NCI-H146 treated with DMSO at 0.1 percent for 48 hours (cell line): ENCODE results near the gene UGT1A6.
"Not testable (repeated sequence)": the region's sequence is repeated elsewhere in the genome, so short reads cannot be mapped to it uniquely, and the experiment has no call there.

Source experiments
- DNase-seq: peaks from one replicate; lab custom pipeline; 2025; ENCODE audit not compliant: unreplicated experiment; lab: John Stamatoyannopoulos, UW

Gene UGT1A6

DNA sequence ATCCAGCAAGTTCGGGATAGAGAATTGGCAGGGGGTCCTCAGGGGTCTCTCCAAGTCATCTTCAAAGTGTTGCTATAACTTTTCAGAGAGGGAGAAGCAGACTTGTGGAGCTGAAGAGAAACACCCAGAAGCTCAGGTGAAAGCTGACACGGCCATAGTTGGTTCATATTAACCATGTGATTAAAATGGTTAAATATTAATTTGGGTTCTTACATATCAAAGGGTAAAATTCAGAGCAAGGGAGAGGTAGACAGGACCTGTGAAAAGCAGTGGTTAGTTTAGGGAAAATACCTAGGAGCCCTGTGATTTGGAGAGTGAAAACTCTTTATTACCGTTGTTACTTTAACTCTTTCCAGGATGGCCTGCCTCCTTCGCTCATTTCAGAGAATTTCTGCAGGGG, at the start of gene UGT1A6:
UGT1A6 (plus strand) TSS at position 243 of the 400 bp plus-strand sequence; CDS start at position 358, 115 bp downstream.
- DNase-seq, result no peak

DNA sequence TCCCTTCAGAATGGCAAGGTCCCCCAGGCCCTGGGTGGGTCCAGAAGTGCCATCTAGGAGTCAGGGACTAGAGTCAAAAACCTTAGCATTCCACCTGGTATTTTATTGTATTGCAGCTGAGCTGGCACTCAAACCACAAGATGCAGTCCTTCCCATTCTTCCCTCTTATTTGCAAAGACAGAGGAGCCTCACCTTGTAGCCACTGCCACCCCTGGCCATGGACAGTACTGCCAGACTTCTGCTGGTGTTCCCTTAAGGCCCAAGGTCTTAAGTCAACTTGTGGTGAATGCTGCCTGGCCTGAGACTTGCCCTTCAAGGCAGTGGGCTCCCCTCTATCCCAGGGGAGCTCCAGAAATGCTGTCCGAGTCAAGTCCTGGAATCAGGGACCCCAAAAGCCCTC, 49.6 kb upstream of the UGT1A6 start:
- no peak for DNase-seq

DNA sequence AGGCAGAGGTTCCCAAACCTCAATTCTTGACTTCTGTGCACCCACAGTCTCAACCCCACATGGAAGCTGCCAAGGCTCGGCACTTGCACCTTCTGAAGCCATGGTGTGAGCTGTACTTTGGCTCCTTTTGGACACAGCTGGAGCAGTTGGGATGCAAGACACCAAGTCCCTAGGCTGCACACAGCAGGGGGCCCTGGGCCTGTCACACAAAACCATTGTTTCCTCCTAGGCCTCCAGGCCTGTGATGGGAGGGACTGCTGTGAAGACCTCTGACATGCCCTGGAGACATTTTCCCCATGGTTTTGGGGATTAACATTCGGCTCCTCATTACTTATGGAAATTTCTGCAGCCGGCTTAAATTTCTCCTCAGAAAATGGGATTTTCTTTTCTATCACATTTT, 46.7 kb upstream of the UGT1A6 start:
- DNase-seq, result not testable (repeated sequence)

DNA sequence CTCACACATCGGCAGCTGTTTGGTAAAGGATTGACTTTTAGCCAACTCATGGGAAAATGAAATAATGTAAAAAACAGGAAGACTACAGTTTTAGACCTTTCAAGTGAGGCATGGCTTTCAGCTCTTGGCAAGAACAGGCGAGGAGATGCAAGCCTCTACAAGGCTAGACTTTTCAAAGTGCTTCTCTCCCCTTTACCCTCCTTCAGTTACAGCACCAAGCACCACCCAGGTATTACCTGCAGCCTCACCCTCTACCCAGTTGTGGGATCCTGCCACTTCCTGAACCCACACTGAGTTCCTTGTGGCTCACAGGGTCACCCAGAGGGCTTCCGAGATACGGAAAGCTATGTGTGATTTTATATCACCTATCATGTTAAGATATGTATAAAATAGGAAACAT, 41.7 kb upstream of the UGT1A6 start:
- DNase-seq, result no peak

DNA sequence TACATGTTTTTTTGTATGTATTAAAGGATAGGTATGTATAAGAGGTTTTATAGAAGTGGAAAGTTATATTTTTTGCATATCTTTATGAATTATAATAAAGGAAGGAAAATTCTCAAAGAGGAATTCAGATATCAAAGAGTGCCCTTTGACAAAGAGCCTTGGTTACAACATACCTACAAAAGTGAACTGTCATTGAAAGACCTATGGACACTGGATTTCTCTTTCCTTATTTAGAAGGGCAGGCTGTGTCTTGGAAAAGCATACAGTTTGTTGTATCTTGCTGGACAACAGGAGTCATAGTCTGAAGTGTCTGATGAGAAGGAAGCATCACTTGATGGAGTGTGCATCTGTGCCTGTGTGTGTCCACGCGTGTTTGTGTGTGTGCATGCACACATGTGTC, 41.3 kb upstream of the UGT1A6 start:
- no peak for DNase-seq

DNA sequence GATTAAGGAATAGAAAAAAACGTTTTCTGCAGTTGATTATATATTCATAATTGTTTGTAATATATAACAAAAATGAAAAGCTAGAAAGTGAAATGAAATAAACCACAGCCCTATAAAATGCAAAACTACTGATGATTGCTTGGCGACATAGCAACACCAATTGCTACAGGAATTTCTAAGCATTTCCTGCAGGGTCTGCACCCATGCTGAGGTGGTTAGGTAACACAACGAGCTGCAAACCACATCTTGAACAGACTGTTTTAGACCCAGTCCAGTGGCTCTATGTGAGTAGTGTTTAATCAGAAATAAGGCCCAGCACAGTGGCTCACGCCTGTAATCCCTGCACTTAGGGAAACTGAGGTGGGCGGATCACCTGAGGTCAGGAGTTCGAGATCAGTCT, 38.2 kb upstream of the UGT1A6 start:
- no peak for DNase-seq

DNA sequence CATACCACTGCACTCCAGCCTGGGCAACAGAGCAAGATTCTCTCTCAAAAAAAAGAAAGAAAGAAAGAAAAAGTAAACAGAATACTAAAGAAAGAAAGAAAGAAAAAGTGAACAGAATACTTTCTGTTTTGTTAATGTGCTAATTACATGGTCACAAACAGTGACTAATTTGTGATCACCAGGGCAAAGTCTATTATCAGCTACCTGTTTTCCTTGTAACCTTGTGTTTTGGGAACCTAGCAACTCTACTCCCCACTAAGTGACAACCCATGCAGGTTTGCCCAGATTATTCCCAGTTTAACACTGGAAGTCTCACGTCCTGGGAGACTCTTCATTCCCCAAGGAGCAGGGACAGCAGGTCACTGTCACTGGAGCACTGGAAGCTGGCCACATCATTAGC, 37.6 kb upstream of the UGT1A6 start:
- DNase-seq, result no peak

DNA sequence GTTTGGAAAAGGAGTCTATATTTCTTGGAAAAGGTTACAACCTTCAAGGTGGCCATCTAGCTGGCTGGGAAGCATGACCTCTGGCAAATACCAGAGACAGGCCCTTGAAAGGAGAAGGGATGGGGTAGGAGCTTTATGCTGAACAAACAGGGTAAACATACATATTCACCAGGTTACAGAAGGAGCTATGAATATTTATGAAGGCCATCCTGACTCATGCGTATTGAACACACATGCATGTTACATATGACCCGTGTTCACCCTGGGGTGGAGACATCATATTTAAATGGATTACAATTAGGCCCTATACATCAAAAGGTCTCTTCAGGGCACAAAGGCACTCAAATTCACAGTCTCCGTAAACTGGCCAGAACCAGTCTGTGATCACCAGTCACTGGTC, 36.7 kb upstream of the UGT1A6 start:
- DNase-seq, result not testable (repeated sequence)

DNA sequence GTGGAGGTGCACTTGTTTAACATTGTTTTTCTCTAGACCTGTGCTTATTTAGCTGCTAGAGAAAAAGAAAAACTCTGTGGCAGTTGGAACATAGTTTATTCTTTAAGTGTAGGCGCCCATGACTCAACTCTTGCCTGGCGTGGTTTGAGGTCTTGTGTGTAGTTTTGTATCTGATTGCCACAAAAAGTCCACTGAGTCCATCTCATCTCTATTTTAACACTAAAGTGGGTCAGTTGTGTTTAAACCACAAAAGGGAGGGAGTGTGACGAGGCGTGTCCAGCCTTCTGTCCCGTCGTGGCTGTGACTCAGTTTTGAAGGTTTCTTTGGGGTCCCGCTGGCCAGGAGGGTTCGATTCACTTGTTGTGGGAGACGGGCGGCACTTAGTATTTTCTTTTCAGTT, 36.2 kb upstream of the UGT1A6 start:
- DNase-seq, result no peak

DNA sequence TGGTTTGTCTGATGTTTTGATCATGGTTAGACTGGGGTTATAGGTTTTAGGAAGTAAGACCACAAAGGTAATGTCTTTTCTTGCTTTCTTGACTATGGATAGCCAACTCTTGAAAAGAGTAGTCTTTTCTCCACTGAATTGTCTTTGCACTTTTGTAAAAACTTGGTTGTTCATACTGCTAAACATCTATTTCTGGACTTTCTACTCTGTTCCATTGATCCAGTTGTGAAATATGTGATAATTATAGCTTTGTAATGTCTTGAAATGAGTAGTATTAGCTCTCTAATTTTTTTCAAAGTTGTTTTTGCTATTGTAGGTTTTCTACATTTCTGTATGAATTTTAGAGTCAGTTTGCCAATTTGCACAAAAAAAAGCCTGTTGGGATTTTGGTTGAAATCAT, 34.1 kb upstream of the UGT1A6 start:
- no peak for DNase-seq

DNA sequence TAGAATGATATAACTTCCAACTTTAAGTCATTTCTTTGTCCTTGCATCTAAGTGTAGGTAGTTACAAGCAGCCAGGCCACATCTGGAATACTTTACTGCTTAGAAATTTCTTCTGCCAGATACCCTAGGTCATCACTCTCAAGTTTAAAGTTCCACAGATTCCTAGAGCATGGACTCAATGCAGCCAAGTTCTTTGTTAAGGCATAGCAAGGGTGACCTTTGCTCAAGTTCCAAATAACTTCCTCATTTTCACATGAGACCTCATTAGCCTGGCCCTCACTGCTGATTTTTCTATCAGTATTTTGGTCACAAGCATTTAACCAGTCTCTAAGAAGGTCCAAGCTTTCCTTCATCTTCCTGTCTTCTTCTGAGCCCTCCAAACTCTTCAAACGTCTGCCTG, 28.8 kb upstream of the UGT1A6 start:
- DNase-seq, result no peak

DNA sequence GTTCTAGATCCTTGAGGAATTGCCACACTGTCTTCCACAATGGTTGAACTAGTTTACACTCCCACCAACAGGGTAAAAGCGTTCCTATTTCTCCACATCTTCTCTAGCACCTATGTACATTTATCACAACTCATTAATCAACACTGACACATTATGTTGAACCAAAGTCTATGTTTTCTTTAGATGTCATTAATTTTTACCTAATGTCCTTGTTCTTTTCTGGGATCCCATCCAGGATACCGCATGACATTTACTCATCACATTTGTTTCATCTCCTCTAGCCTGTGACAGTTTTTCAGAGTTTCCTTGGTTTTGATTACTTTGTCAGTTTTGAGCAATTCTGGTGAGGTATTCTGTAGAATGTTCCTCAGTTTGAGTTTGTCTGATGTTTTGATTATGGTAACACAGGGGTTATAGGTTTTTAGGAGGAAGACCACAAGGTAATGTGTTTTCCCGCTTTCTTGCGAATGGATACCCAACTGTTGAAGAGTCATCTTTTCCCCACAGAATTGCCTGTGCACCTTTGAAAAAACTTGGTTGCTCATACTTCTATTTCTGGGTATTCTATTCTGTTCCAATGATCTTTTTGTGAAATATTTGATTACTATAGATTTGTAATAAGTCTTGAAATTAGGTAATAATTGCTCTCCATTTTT, 24.0 kb upstream of the UGT1A6 start:
- DNase-seq, result no peak

DNA sequence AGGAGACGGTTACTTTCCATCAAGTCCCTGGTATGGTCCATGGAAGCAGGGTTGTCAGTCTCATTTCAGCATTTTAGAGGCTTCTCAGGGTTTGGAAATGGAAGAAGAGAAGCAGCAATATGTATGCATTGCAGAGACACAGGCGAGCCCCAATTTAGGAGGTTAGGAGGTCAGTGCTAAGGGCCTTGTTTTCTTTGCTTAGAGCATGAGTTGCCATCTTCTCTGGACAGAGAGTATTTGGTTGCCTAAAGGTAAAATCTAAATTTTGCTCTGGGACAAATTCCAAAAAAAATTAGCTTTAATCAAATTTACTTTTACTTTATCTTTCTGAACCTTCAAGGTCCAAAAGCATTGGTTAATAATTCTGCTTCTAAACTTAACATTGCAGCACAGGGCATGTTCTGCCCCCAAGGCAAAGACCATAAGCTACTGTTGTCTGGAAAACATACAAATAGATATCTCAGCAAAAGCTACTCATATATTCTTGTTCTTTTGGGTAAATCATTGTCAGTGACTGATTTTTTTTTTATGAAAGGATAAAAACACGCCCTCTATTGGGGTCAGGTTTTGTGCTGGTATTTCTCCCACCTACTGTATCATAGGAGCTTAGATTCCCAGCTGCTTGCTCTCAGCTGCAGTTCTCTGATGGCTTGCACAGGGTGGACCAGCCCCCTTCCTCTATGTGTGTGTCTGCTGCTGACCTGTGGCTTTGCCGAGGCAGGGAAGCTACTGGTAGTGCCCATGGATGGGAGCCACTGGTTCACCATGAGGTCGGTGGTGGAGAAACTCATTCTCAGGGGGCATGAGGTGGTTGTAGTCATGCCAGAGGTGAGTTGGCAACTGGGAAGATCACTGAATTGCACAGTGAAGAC, 21.2 kb upstream of the UGT1A6 start, which contains the start of gene UGT1A9:
UGT1A9 (plus strand) TSS at position 609 of the 872 bp plus-strand sequence; CDS start at position 646, 37 bp downstream.
- no peak for DNase-seq

DNA sequence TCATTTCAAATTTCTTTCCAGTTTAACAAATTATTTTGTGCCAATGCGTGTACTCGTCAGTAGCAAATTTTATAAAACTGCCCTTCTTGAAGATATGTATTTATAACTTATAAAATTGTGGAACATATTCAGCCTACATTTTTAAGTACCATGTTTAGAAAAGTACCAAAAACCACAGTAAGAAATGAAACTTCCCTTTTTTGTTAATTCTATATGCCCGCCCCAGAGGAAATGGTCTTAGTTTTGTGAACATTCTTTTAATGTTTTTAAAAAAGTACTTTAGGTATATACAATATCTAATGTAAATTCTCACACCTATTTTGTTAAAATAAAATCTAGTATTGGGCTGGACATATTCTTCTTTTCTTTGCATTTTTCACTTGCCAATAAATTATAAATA, 19.8 kb upstream of the UGT1A6 start:
- DNase-seq, result no peak

DNA sequence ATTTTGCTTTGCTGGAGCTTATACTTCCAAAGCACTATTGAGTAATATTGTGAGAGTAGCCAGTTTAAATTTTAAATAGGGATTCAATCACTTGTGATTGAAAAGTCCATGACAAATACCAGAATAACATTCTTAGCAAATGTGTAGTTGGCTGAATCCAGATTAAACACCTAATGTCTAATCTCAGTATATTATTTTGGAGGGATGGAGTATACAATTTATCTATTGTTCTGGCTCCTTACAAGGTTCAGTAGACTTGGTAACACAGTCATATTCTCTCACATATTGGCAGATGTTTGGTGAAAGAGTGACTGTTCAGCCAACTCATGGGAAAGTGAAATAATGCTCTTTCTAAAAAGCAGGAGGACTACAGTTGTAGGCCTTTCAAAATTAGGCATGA, 18.8 kb upstream of the UGT1A6 start:
- no peak for DNase-seq

DNA sequence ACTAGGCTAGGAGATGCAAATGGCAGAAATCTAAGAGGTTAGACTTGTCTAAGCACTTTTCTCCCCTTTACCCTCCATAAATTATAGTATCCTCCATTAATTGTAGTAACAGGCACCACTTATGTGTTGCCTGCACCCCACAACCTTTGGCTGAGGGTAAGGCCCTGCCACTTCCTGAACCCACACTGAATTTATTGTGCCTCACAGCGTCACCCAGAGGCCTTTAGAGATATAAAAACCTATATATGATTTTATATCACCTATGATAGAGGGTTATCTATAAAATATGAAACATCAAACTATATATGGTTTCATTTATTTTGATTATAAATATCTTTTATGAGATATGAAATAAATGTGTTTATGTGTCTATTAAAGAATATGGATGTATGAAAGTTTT, 18.4 kb upstream of the UGT1A6 start:
- DNase-seq, result no peak

DNA sequence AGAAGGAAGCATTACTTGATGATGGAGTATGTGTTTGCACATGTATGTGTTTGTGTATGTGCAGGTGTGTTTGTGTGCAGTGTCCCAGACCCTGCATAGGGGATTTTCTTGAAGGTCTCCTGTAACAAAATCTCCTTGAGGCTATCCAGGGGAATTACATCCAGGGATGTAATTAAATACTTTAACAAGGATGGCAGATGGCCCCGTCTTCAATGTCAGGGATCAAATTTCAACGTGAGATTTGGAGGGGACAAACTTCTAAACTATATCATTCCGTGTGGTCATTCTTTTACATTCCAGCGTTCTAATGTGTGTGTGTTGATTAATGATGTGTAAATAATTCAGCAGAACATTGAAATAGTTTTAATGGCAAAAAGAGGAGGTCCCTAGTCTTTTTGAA, 17.7 kb upstream of the UGT1A6 start:
- DNase-seq, result no peak

DNA sequence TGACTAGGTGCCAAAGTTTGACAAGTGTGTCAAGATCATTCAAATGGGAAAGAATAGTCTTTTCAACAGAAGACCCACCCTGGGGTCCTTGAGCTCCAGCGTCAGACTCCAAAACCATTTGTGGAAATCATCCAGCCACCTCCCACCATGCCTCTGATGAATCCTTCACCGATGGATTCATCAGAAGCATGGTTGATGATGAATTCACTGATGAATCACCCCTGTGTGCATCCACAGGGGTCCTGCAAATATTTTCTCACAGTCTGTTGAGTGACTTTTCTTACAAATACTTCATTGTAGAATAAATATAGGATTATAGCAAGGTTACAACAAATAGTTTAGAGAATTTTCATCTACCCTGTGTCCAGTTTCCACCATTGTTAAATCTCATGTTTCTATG, 16.6 kb upstream of the UGT1A6 start:
- DNase-seq, result no peak

DNA sequence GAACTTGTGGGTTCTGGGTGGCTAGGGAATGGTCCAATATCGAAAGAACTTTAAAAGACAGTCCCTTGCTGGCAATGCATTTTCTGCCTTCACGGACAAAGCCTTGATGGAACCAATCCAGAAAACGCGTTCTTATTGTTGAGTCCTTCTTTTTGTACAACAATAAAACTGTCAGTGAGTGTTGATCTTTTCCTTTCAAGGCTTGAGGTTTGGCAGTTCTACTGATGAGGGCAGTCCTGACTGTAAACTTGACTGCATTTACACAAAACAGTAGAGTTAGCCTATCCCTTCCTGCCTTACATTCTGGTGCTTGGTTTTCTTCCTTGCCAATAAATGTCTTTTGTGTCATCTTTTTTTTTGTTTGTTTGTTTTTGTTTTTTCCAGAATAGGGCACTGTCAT, 13.5 kb upstream of the UGT1A6 start:
- no peak for DNase-seq

DNA sequence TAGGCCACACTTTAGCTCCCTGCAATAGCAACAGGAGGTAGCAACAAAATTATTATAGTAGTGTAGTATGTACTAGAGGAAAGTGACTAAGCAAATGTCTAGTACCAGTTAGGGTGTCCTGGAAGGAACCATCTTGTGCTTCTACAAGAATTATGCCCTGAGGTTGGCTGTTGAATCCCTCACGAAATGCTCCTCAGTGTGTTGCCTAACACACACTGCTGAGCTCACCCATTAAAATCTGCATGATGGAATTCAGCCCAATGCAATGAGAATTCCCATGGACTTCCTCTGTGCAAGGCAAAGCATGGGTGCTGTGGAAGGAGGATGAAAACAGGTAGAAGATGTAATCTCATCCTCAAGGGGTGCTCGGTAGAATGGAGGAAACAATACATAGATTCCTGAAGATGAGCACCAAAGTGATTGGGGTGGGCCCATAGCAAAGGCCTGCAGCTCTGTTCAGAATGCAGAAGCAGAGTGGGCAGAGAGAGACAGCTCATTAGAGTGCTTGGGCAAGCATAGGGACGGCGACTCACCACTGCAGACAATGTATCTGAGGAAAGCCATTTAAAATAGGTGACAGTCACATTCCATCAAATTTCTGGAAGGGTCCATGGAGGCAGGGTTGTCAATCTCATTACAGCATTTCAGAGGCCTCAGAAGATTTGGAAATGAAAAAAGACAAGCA, 12.2 kb upstream of the UGT1A6 start:
- no peak for DNase-seq

DNA sequence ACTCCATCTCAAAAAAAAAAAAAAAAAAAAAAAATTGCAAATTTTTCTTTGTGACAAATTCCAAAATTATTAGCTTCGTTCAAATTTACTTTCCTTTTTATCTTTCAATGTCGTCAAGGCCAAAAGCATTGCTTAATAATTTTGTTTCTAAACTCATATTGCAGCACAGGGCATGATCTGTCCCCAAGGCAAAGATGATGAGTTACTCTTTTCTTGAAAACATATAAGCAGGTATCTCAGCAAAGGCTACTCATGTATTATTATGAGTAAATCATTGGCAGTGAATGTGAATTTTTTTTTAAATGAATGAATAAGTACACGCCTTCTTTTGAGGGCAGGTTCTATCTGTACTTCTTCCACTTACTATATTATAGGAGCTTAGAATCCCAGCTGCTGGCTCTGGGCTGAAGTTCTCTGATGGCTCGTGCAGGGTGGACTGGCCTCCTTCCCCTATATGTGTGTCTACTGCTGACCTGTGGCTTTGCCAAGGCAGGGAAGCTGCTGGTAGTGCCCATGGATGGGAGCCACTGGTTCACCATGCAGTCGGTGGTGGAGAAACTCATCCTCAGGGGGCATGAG, 11.1 kb upstream of the UGT1A6 start, which contains the start of gene UGT1A7:
UGT1A7 (plus strand) TSS at position 381 of the 579 bp plus-strand sequence; CDS start at position 418, 37 bp downstream.
- DNase-seq, result no peak
